Tibial artery (tissue), 4 donors: ENCODE measurements around the gene TP53RK.
A peak's percentile ranks its signal among the peaks of the same experiment; 100 is the strongest.

Experiments used
- DNase-seq, 2 donors: peaks; one replicate each; pipeline ENCODE4 v3.0.0-alpha.2; 2019
- H3K27ac ChIP-seq, 2 donors: fragments of 200-600 bp; sonication (generic) in 1 of 2; 1 replicate in 1 of 2; 2 replicates in 1 of 2; pipeline ENCODE4 v1.5.1; 2018 to 2019; ENCODE audit warnings: mild to moderate bottlenecking in 1 of 2
- H3K27me3 ChIP-seq, 2 donors: fragments of 200-600 bp; sonication (generic) in 1 of 2; one replicate each; pipeline versions ENCODE4 v1.5.1 to v1.6.0; 2016 to 2019
- H3K36me3 ChIP-seq, 3 donors: fragments of 200-600 bp; sonication (generic) in 2 of 3; one replicate each; pipeline ENCODE4 v1.5.1; 2016 to 2019; ENCODE audit warnings: mild to moderate bottlenecking in 2 of 3
- H3K4me1 ChIP-seq, 4 donors: fragments of 200-600 bp; sonication (generic) in 2 of 4; 1 replicate in 3 of 4; 2 replicates in 1 of 4; pipeline ENCODE4 v1.5.1; 2016 to 2019
- H3K4me3 ChIP-seq, 2 donors: fragments of 200-600 bp; sonication (generic) in 1 of 2; 1 replicate in 1 of 2; 2 replicates in 1 of 2; pipeline ENCODE4 v1.5.1; 2018 to 2019; ENCODE audit warnings: mild to moderate bottlenecking in 2 of 2
- H3K9me3 ChIP-seq, 3 donors: fragments of 200-600 bp; sonication (generic) in 1 of 3; one replicate each; pipeline ENCODE4 v1.5.1; 2016 to 2019
- CTCF ChIP-seq, 2 experiments: fragments of 200-600 bp in 1 of 2; fragments of 450-650 bp in 1 of 2; IDR thresholded peaks; one replicate each; pipeline ENCODE4 v1.5.1; 2017 to 2019; ENCODE audit warnings: antibody characterized with exemption in 2 of 2, mild to moderate bottlenecking in 1 of 2, moderate library complexity in 1 of 2
- intact Hi-C: fragments of 100-400 bp; cut with DNase I; formaldehyde crosslinking; loops from one replicate; pipeline ENCODE4 v1.15.0; 2023; ENCODE audit warnings: low total_unique reads

TP53RK gene

DNA sequence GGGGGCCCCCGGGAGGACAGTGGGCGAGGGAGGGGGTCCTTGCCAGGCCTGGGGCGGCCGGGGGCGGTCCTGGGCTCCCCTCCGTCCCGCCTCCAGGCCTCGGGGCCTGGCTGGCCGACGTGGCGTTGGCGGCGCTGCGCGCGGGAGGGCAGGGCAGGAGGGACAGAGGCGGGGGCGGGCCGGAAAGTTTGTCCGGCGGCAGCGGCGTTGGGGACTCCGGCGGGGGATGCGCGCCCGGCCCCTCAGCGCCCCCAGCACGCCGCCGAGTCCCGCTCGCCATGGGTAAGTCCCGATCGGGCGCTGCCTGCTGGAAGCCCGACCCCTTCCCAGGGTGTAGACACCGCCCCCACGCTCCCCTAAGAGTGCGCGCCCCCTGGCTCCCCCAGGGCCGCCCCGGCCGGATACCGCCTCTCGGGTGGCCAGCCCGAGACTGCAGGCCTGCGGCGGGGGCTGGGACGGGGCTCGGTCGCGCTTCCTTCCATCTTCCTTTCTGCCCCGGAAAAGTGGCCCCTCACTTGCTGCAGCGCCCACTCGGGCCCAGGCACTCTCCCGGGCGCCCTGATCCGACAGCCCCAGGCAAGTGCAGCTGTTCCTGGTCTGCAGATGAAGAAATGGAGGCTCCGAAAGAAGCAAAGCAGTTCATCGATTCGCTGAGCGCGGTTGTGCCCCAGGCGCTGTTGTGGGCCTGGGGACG lies 20.4 kb upstream of the TP53RK start, which contains the start of gene SLC2A10:
Gene SLC2A10, plus strand, starts transcription at position 191 of the 694 bp plus-strand sequence. Its CDS starts 88 bp downstream, at position 279.
- Histone ChIP-seq H3K9me3 (no peaks in the 10 kb centered on the region), H3K4me3 (peak within 1 kb of the TSS; percentile 66 to 77), H3K27ac (peak within 1 kb of the TSS; percentile 67 to 70), H3K27me3 (no peaks in the 10 kb centered on the region), H3K4me1 (peaks cover 0 to 33% (median 12%) of the 10 kb centered on the region in 4 donors), H3K36me3 (no peaks in the 10 kb centered on the region)
- intact Hi-C loops: no loop called here
- peak; percentile 49 to 80 for DNase-seq
- TF ChIP-seq CTCF (IDR thresholded peaks at IDR 0.05): no peak

GRCh38 chr20:46709055-46709458 lies 19.8 kb upstream of the TP53RK start:
- Histone ChIP-seq H3K27me3 (no peaks in the 10 kb centered on the region), H3K9me3 (no peaks in the 10 kb centered on the region), H3K4me1 (peaks cover 0 to 27% (median 12%) of the 10 kb centered on the region in 4 donors), H3K36me3 (no peaks in the 10 kb centered on the region), H3K27ac (peak overlapping the region; percentile 67 to 70), H3K4me3 (peak overlapping the region; percentile 66 to 77)
- TF ChIP-seq CTCF (IDR thresholded peaks at IDR 0.05): no peak
- intact Hi-C loops: no loop called here
- DNase-seq: no peak

GRCh38 chr20:46708172-46708860 lies 19.1 kb upstream of the TP53RK start:
- Histone ChIP-seq H3K4me3 (no peak overlapping the region), H3K27me3 (no peaks in the 10 kb centered on the region), H3K36me3 (no peaks in the 10 kb centered on the region), H3K4me1 (peaks cover 0 to 26% (median 12%) of the 10 kb centered on the region in 4 donors), H3K27ac (no peak overlapping the region), H3K9me3 (no peaks in the 10 kb centered on the region)
- TF ChIP-seq CTCF (IDR thresholded peaks at IDR 0.05): no peak
- DNase-seq: no peak
- intact Hi-C loops: no loop called here

GRCh38 chr20:46706242-46706641 lies 17.0 kb upstream of the TP53RK start:
- intact Hi-C loops: no loop called here
- H3K27me3 ChIP-seq: peaks cover 0 to 8% of the 10 kb centered on the region in 2 donors
- no peaks in the 10 kb centered on the region for H3K36me3 ChIP-seq
- H3K4me1 ChIP-seq: peaks cover 0 to 16% (median 12%) of the 10 kb centered on the region in 4 donors
- no peaks in the 10 kb centered on the region for H3K9me3 ChIP-seq
- H3K4me3 ChIP-seq: no peak overlapping the region
- no peak for DNase-seq
- no peak overlapping the region for H3K27ac ChIP-seq
- no peak for TF ChIP-seq CTCF (IDR thresholded peaks at IDR 0.05)

DNA sequence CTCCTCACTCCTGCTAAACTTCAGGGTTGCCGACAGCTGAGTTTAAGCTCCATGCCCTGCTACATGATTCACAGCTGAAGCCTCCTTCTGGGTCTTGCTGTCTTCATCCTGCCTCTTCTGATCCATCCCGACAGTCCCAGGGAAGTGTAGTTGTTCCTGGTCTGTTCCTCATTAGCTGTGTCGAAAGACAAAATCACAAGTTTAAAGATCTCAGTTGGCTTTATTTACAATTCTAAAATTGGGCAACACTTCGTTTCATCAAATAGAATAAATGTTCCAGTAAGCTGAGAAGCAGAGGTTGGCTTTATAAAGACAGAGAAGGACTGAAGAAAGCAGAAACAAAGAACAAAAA lies 16.1 kb upstream of the TP53RK start:
- Histone ChIP-seq H3K27ac (no peak overlapping the region), H3K27me3 (peaks cover 0 to 8% of the 10 kb centered on the region in 2 donors), H3K36me3 (no peaks in the 10 kb centered on the region), H3K4me3 (no peak overlapping the region), H3K9me3 (no peaks in the 10 kb centered on the region), H3K4me1 (peaks cover 0 to 7% (median 5%) of the 10 kb centered on the region in 4 donors)
- DNase-seq: peak in 1 of 2 donors; percentile 51
- intact Hi-C loops: no loop called here
- no peak for TF ChIP-seq CTCF (IDR thresholded peaks at IDR 0.05)
